ENCODE results near the gene CHD9NB.

Gene CHD9NB

GRCh38 chr16:53052519-53053501, at the start of gene CHD9NB:
CHD9NB (minus strand) TSS chr16:53052897; CDS start chr16:53044158, 8,739 bp downstream.
- no peak for TF ChIP-seq CTCF (IDR thresholded peaks at IDR 0.05; ENCODE audit: insufficient read depth, low read depth, low read length, missing control alignments)
- peak within 1 kb of the TSS; percentile 49 for H3K4me3 ChIP-seq (ENCODE audit: low read depth, low read length)
- peak; percentile 65 for DNase-seq (ENCODE audit: low read depth)

GRCh38 chr16:53100889-53101288, 48.2 kb upstream of the CHD9NB start:
- no peak for TF ChIP-seq CTCF (IDR thresholded peaks at IDR 0.05; ENCODE audit: insufficient read depth, low read depth, low read length, missing control alignments)
- DNase-seq (ENCODE audit: low read depth): no peak
- H3K4me3 ChIP-seq (ENCODE audit: low read depth, low read length): no peak overlapping the region; the same call in 1 of the 2 replicates

GRCh38 chr16:53100131-53100748, 47.5 kb upstream of the CHD9NB start:
- peak overlapping the region; percentile 69 for H3K4me3 ChIP-seq (ENCODE audit: low read depth, low read length)
- no peak for DNase-seq (ENCODE audit: low read depth)
- no peak for TF ChIP-seq CTCF (IDR thresholded peaks at IDR 0.05; ENCODE audit: insufficient read depth, low read depth, low read length, missing control alignments)

- peak; percentile 90 for DNase-seq (ENCODE audit: low read depth)
- H3K4me3 ChIP-seq (ENCODE audit: low read depth, low read length): peak overlapping the region; percentile 69
- TF ChIP-seq CTCF (IDR thresholded peaks at IDR 0.05; ENCODE audit: insufficient read depth, low read depth, low read length, missing control alignments): no peak
Measured at GRCh38 chr16:53099318-53100130, 46.8 kb upstream of the CHD9NB start.

- peak overlapping the region; percentile 69 for H3K4me3 ChIP-seq (ENCODE audit: low read depth, low read length)
- TF ChIP-seq CTCF (IDR thresholded peaks at IDR 0.05; ENCODE audit: insufficient read depth, low read depth, low read length, missing control alignments): no peak
- peak; percentile 91 for DNase-seq (ENCODE audit: low read depth)
Measured at GRCh38 chr16:53098526-53099317, 46.0 kb upstream of the CHD9NB start.

- DNase-seq (ENCODE audit: low read depth): no peak
- no peak for TF ChIP-seq CTCF (IDR thresholded peaks at IDR 0.05; ENCODE audit: insufficient read depth, low read depth, low read length, missing control alignments)
- H3K4me3 ChIP-seq (ENCODE audit: low read depth, low read length): no peak overlapping the region
Measured at GRCh38 chr16:53097190-53097589, 44.5 kb upstream of the CHD9NB start.
